ENCODE measurements around the gene DGCR6.
"Not testable (repeated sequence)": the region's sequence is repeated elsewhere in the genome, so short reads cannot be mapped to it uniquely, and the experiment has no call there.

The DGCR6 gene

DNA sequence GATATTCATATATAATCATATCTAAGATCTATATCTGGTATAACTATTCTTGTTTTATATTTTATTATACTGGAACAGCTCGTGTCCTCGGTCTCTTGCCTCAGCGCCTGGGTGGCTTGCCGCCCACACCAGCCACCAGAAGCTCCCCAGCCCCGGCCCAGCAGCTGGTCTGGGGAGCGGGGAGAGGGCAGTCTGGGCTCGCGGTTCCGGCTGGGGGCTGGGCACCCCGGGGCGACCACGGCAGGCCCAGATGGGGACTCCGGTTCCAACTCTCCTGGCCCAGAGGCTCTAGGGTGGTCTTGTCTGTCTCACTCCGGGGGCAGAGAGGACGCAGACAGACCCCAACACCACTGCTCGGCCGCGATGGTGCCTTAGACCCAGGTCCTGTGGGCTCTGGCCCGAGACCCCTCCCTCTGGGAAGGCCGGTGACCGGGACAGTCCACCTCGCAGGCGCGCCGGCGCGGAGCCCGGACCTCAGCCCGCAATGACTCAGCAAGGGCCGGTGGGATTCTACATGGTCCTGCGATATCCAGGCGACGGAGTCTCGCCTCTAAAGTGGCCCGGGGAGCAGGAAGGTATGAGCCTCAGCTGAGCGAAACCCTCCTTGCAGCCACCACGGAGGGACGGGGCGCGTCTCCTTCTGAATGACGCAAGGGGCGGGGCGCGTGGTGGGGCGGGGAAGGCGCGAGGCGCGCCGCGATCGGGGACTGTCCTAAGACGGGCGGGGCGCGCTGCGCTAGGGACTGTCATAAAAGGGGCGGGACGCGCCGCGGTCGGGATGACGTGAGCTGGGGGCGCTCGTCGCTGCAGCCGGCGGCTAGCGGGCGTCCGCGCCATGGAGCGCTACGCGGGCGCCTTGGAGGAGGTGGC is at the start of gene DGCR6:
DGCR6 (plus strand) TSS at position 781 of the 870 bp plus-strand sequence; CDS start at position 836, 55 bp downstream.
- DNase-seq: no peak

DNA sequence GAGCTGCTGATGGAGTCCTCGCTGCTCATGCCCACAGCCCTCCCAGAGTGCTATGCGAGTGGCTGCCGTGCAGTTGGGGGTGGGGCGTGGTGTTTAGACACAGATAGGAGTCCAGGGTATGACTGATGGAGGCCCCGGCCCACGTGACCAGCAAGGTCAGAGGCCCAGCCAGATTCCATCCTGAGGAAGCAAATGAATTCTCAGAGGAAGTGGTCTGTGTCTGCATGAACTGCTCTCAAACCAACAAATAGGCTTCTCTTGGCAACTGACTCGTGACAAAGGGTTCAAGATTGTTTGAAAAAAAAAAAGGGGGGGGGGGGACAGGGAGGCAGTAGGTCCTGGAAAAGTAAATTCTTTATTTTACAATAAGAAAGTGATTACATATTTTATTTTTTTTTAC is 46.8 kb upstream of the DGCR6 start:
- DNase-seq: not testable (repeated sequence)

DNA sequence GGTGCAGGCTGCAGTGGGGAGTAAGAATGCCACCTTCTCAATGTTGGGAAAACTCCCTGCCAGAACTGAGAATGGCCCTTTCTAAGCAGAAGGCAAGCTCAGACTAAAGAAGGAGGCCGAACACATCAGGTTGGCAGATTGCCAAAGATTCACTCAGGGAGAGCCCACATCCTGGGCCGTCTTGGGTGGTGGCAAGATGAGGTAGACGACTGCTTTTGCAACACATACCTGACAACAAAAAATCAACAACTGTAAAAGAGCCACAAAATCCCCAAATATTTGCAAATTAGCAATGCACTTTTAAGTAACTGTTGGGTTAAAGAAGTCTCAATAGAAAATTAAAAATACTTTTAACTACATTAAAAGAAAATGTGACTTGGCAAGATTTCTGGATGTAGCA is 24.9 kb upstream of the DGCR6 start:
- DNase-seq: not testable (repeated sequence)

DNA sequence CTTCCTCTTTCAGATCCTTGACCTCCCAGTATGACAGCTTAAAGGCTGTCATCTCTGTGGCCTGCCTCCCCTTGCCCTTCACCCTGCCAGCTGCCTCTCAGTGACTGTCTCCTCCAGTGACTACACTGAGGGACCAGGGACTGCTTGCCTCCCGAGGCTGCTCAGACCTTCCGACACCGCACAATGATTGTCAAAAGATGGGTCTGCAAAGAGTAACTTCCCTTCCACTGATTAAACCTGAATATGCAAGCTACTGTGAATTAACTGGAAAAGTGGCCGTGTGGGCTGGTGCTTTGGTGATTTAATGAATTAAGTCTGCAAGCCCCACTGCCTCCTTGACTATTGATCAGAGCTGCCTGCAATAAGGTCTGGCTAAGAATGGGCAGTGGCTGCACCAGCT is 21.7 kb upstream of the DGCR6 start:
- not testable (repeated sequence) for DNase-seq

DNA sequence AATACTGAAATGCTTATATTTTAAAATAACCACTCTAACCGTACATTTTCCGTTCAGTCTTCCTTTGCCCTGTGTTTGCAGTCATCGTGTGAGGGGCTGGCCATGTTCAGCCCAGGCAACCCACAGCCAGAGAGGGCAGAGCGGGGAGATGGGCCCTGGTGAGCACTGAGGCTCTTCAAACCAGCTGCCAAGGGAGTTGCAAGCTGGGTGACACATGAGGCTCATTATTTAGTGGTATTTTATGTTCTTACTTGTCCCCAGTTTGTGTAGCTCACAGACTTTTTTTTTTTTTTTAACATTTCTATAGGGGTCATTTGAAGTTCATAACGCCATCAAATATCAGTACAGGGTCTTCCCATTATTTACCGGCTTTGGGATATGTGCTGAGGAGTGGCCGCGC is 18.0 kb upstream of the DGCR6 start:
- no peak for DNase-seq

GRCh38 chr22:18890510-18891192 is 15.5 kb upstream of the DGCR6 start:
- DNase-seq: not testable (repeated sequence)

DNA sequence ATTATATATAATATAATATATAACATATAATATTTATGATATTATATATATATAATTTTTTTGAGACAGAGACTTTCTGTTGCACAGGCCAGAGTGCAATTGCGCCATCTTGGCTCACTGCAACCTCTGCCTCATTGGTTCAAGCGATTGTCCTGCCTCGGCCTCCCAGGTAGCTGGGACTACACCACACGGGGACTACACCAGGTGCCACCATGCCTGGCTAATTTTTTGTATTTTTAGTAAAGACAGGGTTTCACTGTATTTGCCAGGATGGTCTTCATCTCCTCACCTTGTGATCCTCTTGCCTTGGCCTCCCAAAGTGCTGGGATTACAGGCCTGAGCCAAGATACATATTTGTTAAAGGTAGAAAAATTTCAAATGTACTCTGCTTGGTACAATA is 12.3 kb upstream of the DGCR6 start:
- DNase-seq: not testable (repeated sequence)

- not testable (repeated sequence) for DNase-seq
These were observed 10.0 kb upstream of the DGCR6 start for GRCh38 chr22:18896037-18896657.

DNA sequence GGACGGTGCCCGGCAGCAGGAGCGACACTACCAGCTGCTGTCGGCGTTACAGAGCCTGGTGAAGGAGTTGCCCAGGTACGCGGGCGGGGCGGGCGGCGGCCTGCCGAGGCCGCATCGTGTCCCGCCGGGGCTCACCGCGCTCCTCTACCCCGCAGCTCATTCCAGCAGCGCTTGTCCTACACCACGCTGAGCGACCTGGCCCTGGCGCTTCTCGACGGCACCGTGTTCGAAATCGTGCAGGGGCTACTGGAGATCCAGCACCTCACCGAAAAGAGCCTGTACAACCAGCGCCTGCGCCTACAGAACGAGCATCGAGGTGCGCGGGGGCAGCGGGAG is 258 bp downstream of the DGCR6 start:
- not testable (repeated sequence) for DNase-seq

- no peak for DNase-seq
These were observed 776 bp downstream of the DGCR6 start for GRCh38 chr22:18906896-18907295.

DNA sequence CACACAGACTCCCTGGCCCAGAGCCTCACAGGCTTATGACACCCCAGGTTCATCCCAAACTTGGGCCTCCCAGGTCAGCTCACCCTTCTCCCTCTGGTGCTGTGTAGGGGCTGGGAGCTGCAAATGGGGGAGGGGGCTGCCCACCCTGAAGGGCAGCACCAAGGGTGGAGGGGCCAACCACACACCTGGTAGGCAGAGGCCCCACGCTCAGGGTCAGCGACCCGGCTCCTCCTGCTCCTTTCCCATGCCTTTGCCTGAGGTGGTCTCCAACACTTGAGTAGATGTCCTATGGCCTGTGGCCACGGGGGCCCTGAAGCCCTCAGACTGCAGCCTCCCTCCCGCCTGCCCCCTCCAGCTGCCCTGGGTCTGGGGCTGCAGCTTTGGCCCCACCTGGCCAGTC is 3.4 kb downstream of the DGCR6 start:
- DNase-seq: no peak

GRCh38 chr22:18911535-18911934 is 5.4 kb downstream of the DGCR6 start:
- not testable (repeated sequence) for DNase-seq

GRCh38 chr22:18912264-18912946 is 6.3 kb downstream of the DGCR6 start:
- DNase-seq: not testable (repeated sequence)

GRCh38 chr22:18914558-18914957 is 8.4 kb downstream of the DGCR6 start:
- DNase-seq: not testable (repeated sequence)

DNA sequence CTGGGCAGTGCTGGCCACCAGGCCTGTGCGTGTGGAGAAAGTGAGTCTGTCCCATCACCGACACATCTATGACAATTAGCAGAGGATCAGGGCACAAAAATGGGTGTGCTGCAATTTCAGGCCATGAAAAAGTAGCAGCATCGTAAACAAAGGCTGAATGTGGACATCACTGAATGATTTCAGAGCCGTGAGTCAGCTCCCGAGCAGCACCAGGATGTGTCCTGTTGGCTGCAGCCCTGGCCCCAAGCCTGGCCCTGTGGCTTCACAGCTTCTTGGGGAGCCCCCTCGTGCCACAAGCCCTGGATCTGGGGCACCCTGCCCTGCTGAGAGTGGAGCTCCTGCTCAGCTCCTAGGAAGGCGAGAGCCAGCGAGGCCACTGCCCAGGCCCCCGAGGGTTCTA is 9.4 kb downstream of the DGCR6 start:
- not testable (repeated sequence) for DNase-seq

DNA sequence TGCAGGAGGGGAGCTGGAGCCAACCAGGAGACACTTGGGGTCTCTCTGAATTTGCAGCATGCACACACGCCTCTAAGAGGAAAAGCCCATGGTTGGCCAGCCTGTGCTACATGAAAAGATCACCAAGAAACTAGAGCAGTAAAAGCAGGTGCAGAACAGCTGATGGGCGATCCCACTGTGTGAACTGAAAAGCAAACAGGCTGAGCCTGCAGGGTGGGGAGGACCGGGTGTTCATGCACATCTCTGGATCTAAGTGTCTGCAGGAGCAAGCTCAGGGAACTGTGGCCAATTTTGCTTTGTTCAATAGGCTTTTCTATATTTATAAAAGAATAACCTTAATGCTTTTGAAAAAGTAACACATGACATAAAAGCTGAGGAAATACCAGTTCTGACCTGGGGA is 11.7 kb downstream of the DGCR6 start:
- DNase-seq: not testable (repeated sequence)

DNA sequence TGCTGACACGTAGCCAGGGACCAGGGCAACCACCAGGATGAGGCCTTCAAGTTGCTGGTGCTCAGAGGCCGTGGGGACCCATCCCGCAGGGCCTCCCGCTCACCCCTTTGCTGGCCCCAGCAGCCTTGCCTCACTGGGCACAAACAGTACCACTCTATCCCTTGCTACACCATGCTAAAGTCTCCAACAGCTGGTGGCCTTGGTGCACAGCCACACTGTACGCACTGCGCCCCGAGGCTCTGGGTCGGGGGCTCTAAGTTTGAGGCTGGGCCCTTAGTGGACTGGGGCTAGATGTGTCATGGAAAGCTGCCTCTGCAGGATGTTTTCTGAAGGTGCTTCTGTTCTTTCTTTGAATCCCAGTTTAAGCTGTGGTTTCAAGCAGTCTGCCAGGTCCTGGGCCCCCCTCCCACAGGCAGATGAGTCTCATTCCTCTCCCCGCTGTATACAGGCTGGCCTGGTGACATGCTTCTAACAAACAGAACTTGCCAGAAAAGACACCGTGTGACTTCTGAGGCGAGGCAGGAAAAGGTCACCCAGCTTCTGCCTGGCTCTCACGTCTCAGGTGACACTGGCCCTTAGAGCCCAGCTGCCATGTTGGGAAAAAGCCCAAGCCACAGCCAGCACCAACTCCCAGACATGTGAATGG is 14.3 kb downstream of the DGCR6 start:
- not testable (repeated sequence) for DNase-seq

GRCh38 chr22:18925368-18926064 is 19.4 kb downstream of the DGCR6 start:
- no peak for DNase-seq

DNA sequence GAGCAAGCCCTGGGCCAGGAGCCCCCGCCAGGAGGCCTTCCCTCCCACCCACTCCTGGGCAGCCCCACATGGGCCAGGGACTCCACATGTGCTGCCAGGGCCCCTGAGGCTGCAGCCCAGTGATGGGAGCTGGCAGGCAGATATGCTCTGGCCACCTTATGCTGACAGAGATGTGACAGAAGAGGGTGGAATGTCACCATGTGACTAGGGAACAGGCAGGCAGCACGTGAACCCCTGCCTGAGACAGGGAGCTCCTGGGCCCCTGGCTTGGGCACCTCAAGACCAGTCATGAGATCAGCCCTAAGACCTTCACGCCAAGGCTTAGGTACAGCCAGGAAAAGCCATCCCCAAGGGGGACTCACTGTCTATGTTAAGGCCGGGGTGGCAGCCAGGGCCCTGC is 20.9 kb downstream of the DGCR6 start:
- DNase-seq: no peak

- no peak for DNase-seq
These were observed 21.5 kb downstream of the DGCR6 start for GRCh38 chr22:18927573-18927972.

DNA sequence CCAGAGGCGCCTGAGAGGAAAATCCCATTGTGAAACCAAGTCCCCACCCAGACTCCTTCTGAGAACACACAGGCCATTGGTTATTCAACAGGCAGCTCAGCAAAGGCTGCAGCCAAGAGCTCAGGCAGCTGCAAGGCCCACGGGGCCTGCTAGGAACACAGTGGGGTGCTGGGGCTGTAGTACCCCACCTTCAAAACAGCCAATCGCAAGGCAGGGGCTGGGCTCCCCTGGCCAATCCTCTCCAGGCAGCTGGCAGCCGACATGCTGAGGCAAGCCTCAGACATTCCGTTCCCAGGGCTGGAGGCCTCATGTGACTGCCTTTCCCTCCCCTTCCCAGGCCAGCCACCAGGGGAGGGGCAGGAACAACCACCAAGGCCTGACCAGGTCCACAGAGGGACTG is 23.3 kb downstream of the DGCR6 start:
- no peak for DNase-seq

Data from SIG-M5 (cell line).